ENCODE results near the gene SLC26A1.

- TF ChIP-seq CTCF (IDR thresholded peaks at IDR 0.05; ENCODE audit: insufficient read depth, low read length, poor library complexity, severe bottlenecking), result no peak
- TF ChIP-seq EZH2phosphoT487 (conservative IDR thresholded peaks at IDR 0.05; ENCODE audit: low read length), result no peak
These were observed 3.8 kb upstream of the SLC26A1 start for GRCh38 chr4:996997-997374.

All from SU-DHL-6 (cell line).